ENCODE results near the gene ATP6V1G2.

ATP6V1G2 gene

DNA sequence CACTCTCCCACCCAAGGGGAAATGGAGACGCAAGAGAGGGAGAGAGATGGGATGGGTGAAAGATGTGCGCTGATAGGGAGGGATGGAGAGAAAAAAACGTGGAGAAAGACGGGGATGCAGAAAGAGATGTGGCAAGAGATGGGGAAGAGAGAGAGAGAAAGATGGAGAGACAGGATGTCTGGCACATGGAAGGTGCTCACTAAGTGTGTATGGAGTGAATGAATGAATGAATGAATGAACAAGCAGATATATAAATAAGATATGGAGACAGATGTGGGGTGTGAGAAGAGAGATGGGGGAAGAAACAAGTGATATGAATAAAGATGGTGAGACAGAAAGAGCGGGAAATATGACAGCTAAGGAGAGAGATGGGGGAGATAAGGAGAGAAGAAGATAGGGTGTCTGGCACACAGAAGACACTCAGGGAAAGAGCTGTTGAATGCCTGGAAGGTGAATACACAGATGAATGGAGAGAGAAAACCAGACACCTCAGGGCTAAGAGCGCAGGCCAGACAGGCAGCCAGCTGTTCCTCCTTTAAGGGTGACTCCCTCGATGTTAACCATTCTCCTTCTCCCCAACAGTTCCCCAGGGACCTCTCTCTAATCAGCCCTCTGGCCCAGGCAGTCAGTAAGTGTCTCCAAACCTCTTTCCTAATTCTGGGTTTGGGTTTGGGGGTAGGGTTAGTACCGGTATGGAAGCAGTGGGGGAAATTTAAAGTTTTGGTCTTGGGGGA lies 29.7 kb upstream of the ATP6V1G2 start:
- DNase-seq (ENCODE audit: low spot score): no peak

DNA sequence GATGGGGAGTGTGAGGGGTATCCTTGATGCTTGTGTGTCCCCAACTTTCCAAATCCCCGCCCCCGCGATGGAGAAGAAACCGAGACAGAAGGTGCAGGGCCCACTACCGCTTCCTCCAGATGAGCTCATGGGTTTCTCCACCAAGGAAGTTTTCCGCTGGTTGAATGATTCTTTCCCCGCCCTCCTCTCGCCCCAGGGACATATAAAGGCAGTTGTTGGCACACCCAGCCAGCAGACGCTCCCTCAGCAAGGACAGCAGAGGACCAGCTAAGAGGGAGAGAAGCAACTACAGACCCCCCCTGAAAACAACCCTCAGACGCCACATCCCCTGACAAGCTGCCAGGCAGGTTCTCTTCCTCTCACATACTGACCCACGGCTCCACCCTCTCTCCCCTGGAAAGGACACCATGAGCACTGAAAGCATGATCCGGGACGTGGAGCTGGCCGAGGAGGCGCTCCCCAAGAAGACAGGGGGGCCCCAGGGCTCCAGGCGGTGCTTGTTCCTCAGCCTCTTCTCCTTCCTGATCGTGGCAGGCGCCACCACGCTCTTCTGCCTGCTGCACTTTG lies 29.0 kb upstream of the ATP6V1G2 start, which contains the start of gene TNF:
TNF (plus strand) TSS at position 231 of the 567 bp plus-strand sequence; CDS start at position 408, 177 bp downstream.
- DNase-seq (ENCODE audit: low spot score): peak; percentile 95

DNA sequence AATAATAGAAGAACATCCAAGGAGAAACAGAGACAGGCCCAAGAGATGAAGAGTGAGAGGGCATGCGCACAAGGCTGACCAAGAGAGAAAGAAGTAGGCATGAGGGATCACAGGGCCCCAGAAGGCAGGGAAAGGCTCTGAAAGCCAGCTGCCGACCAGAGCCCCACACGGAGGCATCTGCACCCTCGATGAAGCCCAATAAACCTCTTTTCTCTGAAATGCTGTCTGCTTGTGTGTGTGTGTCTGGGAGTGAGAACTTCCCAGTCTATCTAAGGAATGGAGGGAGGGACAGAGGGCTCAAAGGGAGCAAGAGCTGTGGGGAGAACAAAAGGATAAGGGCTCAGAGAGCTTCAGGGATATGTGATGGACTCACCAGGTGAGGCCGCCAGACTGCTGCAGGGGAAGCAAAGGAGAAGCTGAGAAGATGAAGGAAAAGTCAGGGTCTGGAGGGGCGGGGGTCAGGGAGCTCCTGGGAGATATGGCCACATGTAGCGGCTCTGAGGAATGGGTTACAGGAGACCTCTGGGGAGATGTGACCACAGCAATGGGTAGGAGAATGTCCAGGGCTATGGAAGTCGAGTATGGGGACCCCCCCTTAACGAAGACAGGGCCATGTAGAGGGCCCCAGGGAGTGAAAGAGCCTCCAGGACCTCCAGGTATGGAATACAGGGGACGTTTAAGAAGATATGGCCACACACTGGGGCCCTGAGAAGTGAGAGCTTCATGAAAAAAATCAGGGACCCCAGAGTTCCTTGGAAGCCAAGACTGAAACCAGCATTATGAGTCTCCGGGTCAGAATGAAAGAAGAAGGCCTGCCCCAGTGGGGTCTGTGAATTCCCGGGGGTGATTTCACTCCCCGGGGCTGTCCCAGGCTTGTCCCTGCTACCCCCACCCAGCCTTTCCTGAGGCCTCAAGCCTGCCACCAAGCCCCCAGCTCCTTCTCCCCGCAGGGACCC lies 28.0 kb upstream of the ATP6V1G2 start:
- DNase-seq (ENCODE audit: low spot score): peak; percentile 59

DNA sequence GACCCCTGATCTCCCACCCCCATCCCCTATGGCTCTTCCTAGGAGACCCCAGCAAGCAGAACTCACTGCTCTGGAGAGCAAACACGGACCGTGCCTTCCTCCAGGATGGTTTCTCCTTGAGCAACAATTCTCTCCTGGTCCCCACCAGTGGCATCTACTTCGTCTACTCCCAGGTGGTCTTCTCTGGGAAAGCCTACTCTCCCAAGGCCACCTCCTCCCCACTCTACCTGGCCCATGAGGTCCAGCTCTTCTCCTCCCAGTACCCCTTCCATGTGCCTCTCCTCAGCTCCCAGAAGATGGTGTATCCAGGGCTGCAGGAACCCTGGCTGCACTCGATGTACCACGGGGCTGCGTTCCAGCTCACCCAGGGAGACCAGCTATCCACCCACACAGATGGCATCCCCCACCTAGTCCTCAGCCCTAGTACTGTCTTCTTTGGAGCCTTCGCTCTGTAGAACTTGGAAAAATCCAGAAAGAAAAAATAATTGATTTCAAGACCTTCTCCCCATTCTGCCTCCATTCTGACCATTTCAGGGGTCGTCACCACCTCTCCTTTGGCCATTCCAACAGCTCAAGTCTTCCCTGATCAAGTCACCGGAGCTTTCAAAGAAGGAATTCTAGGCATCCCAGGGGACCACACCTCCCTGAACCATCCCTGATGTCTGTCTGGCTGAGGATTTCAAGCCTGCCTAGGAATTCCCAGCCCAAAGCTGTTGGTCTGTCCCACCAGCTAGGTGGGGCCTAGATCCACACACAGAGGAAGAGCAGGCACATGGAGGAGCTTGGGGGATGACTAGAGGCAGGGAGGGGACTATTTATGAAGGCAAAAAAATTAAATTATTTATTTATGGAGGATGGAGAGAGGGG lies 27.1 kb upstream of the ATP6V1G2 start:
- no peak for DNase-seq (ENCODE audit: low spot score)

DNA sequence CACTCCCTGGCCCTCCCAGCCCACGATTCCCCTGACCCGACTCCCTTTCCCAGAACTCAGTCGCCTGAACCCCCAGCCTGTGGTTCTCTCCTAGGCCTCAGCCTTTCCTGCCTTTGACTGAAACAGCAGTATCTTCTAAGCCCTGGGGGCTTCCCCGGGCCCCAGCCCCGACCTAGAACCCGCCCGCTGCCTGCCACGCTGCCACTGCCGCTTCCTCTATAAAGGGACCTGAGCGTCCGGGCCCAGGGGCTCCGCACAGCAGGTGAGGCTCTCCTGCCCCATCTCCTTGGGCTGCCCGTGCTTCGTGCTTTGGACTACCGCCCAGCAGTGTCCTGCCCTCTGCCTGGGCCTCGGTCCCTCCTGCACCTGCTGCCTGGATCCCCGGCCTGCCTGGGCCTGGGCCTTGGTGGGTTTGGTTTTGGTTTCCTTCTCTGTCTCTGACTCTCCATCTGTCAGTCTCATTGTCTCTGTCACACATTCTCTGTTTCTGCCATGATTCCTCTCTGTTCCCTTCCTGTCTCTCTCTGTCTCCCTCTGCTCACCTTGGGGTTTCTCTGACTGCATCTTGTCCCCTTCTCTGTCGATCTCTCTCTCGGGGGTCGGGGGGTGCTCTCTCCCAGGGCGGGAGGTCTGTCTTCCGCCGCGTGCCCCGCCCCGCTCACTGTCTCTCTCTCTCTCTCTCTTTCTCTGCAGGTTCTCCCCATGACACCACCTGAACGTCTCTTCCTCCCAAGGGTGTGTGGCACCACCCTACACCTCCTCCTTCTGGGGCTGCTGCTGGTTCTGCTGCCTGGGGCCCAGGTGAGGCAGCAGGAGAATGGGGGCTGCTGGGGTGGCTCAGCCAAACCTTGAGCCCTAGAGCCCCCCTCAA lies 25.9 kb upstream of the ATP6V1G2 start, which contains the start of gene LTA:
LTA (plus strand) TSS at position 249 of the 871 bp plus-strand sequence; CDS start at position 703, 454 bp downstream.
- DNase-seq (ENCODE audit: low spot score): peak; percentile 86

DNA sequence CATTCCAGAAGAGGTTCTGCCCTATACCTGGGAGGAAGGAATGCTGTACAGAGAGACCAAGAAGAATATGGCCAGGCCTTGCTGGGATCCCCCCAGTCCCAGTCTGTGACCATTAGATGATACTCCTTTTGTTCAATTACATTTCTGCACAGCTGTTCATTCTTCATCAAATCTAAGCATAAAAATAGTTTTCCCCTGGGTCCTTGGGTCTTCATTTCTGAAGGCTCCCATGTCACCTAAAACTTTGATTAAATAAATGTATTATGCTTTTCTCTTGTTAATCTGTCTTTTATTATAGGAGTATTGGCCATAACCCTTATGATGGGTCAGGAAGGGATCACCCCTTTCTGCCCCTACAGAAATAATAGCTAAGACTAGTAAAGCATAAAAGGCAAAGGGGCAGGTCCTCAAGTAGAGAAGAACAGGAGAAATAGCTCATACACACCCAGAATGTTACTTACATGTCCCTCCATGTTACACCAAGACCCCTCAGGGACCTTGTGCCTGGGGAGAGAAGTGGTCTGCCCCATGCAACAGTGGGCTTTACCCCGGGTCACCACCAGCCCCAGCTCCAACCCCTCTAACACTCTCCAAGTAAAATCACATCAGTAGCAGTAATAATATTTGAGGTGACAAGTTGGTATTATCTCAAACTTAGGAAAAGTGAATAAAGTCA lies 23.6 kb upstream of the ATP6V1G2 start:
- DNase-seq (ENCODE audit: low spot score): no peak

DNA sequence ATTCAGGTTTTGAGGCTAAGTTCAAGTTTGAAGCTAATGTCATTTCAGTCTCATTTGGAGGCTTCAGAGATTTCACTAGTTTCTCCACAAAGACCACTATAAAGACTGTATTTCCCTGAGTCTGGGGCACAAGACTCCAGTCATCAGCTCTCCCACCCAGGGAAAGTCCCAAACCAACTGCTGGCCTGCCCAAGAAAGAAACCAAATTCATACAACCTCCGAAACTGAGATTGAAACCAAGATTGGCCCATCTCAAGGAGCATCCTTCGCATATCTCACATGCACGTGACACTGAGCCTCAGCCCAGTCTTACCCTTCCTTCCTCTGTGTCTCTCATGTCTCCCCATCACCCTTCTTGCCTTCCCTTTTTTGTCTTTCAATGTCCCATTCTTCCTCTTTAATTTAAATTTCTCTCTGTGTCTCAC lies 22.1 kb upstream of the ATP6V1G2 start:
- peak; percentile 95 for DNase-seq (ENCODE audit: low spot score)

DNA sequence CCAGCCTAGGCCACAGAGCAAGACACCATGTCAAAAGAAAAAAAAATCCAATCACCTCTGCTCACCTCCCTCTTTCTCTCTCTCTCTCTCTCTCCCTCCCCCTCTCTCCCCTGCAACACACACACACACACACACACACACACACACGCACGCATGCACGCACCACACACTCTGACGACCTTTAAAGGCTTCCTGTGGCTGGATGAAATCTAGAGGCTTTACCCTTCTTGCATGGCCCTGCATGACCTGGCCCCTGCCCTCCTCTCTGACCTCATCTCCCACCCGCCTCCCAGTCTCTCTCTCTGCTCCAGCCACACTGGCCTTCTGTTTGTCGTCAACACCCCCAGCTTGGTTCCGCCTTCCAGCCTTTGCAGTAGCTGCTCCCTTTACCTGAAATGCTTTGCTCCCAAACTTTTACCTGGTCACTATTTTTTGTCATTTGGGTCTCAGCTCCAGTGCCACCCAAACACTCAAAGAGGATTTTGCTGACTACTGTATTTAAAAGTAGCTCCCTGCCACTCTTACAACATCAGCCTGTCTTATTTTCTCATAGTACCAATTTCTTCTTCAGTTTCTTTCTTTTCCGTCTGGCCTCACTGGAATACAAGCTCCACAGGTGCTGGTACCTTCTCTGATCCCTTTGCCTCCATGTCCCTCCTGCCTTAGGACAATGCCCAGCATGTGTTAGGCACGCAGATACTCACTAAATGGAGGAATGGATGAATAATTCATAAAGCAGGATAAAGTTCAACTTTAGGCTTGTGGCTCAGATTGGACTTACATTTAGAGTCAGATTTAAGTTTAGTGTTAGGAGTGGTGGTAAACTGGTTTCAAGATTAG lies 21.3 kb upstream of the ATP6V1G2 start:
- no peak for DNase-seq (ENCODE audit: low spot score)

DNA sequence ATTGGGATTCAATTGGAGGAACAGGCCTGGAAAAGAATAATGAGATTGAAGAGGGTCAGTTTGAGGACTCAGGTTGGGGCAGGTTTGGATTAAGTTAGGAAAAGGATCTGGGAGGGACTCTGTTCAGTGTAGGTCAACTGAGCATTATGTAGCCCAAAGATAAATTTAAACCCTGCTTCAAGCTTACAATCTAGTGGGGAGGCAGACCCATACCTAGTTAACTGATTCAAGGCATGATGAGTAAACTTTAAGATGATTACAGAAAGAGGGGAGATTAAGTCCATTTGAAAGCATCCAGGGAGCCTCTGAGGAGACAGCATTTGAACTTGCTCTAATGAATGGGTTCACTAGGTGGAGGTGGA lies 14.3 kb upstream of the ATP6V1G2 start:
- no peak for DNase-seq (ENCODE audit: low spot score)

DNA sequence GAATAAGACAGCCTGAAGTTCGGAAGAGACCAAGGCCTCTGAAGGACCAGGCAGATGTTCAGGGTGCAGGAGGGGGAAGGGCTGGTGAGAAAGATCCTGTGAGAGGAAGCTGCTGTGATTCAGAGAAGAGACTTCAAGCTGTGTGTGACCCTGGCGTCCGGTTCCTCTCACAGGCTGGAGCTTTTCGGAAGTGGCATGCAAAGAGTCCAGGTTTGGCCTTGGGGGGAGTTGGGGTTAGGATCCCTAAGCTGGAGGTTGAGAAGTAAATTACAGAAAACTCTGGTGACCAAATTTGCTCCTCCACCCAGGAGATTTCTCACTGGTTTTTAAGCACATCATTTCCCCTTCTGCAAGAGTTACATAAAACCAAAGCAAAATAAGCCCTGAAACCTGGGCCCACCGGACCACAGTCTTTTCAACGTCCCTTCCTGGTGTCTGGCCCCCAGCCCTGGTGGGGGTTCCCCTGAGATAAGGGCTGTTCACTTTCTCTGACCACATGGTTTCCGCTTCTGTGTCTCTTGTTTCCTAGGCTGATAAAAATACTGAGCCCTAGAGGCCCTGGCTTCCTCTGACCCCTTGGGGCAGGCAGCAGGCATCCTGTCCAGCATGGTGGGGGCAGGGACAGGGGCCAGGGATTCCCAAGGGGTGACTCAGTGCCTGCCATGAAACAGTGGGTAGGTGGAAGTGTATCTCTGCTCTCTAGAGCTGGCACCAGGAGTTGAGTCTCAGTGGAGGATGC lies 13.7 kb upstream of the ATP6V1G2 start:
- DNase-seq (ENCODE audit: low spot score): peak; percentile 83

DNA sequence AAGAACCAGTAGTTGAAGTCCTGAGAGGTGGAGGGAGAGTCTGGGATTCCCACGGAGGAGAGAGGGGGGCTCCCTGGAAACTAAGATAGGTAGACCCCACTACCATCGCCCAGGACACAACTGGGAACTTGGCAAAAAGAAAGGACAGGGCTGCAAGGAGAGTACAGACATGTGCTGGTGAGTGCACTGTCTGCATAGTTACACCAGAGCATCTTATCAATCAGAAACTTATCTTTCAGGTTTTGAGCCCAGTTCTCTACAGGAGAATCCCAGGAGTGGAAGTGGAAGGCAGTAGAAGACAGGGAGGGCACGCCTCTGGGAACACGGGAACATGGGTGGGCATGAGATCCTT lies 13.2 kb upstream of the ATP6V1G2 start:
- DNase-seq (ENCODE audit: low spot score): no peak

DNA sequence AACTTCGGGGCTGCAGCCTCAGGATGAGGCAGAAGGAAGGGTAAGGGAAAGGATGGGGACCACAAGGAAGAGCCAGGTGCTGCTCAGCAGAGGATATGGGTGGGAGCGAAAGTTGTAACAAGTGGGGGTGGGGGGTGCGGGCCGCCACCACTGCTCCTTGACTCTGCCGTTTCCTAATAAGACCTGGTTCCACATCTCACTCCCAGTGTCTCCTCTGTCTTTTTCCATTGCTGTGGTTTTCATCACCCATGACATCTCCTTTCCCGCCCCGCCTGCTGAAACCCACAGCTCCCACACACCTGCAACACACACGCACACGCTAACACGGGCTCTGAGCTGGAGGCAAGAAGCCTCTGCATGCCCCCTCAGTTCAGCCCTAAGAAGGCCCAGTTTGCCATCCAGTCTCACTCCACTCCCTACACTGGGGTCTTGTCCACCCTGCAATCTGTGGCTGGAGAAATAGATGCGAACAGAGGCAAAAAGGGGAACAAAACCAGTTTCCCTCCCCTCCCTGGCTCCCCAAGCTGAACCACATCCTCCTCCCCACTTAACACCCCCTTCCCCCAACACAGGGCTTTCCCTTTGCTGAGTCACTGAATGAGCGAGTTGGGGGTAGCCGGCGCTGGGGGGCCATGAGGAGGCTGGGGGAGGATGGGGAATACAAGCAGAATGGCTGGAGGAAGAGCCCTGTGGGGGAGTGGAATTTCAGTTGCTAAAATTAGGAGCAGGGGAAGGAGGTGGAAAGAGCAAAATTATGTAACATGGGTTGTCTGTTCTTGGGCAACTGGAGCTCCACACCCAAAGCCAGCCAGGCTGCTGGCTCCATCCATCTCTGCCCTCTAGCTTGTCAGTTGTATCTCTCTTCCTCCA lies 12.5 kb upstream of the ATP6V1G2 start:
- DNase-seq (ENCODE audit: low spot score): peak; percentile 72

DNA sequence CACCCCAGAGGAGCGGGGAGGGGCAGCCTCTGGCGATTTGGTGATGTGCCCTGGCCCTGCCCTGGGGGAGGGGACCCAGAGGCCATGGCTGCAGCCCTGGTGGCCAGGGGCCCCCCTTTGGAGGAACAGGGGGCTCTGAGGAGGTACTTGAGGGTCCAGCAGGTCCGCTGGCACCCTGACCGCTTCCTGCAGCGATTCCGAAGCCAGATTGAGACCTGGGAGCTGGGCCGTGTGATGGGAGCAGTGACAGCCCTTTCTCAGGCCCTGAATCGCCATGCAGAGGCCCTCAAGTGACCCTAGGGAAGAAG lies 11.9 kb upstream of the ATP6V1G2 start:
- no peak for DNase-seq (ENCODE audit: low spot score)

DNA sequence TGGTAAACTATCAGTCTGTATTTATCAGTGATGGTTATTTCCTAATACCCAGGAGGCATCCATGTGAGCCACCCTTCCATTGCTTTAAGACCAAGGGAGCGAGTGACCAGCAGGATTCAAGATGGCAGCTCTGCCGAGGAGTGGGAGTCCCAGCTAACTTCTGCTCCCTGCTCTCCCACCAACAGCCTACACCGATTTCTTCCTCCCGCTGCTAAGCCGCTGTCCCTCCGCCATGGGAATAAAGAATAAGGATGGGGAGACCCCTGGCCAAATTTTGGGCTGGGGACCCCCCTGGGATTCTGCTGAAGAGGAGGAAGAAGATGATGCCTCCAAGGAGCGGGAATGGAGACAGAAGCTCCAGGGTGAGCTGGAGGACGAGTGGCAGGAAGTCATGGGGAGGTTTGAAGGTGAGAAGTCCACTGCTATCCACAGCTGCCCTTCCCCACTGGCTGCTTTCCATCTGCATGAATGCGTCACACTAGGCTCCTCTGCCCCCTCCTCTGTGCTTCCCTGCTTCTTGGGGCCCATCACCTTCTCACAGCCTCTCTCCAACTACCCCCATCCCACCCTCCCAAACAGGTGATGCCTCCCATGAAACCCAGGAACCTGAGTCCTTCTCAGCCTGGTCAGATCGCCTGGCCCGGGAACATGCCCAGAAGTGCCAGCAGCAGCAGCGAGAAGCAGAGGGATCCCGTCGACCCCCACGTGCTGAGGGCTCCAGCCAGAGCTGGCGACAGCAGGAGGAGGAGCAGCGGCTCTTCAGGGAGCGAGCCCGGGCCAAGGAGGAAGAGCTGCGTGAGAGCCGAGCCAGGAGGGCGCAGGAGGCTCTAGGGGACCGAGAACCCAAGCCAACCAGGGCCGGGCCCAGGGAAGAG lies 11.3 kb upstream of the ATP6V1G2 start:
- DNase-seq (ENCODE audit: low spot score): no peak

DNA sequence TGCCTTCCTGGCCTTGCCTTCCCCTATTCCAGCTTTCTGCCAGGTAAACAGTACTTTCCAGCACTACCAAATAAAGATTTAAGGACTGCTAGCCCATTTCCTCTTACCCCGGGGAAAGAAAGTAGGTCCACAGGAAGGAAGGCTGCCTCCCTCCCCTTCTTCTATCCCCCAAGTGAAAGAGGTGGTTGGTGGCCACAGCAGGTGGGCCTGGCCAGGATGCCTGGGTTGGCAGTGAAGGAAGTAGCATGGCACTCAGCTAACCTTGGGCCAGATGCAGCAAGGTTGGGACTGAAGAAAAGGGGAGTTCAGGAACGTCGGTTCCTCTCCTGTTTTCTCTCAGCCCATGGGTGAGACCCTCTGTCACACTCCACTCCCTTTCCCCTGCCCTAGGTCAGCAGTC lies 9.9 kb upstream of the ATP6V1G2 start:
- DNase-seq (ENCODE audit: low spot score): no peak

DNA sequence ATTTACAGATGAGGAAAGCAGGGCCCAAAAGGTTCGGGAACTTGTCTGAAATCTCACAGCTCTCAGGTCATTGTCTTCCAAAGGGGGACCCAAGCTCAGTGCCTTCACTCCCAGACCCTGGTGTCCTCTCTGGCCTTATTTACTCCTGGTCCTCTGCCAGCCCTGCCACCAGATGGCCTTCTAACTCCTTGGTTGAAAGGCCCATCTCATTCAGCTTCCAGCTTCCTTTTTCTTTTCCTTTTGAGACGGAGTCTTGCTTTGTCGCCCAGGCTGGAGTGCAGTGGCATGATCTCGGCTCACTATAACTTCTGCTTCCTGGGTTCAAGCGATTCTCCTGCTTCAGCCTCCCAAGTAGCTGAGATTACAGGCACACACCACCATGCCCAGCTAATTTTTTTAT lies 5.0 kb upstream of the ATP6V1G2 start:
- DNase-seq (ENCODE audit: low spot score): peak; percentile 74

DNA sequence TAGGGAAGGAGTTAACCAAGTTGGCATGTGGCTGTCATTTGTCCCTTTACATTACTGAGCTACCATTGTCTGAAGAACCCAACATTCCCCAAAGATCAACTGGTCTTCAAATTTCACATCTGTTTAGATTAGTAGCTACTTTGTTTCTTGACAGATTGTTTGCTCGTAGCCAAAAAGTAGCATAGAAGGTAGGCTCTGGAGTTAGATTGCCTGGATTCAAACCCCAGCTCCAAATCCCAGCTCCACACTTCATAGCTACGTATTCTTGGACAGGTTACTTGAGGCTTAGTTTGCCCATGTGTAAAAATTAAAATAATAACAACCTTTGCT lies 2.1 kb upstream of the ATP6V1G2 start:
- no peak for DNase-seq (ENCODE audit: low spot score)

Measured in activated CD4-positive, alpha-beta T cell treated with anti-CD3 and anti-CD28 coated beads, Interleukin-2, Interleukin-4, amounts not matched to agents 100 ng/mL and 50 ng/mL, durations not matched to agents 16 hours and 8 hours (primary cell).